Keratinocyte (primary cell): ENCODE measurements around the gene DDX27. TPM values are rescaled to one million over a fixed set of nuclear protein-coding genes. Genes with fewer than 3 reads are reported as not detected.

Experiments used
- DNase-seq: peaks from one replicate; pipeline ENCODE4 v3.0.0-alpha.2; 2011; ENCODE audit warnings: low read depth, missing footprints, low spot score
- FAIRE-seq: peaks from 2 replicates; lab custom pipeline; 2011; peaks lifted over from hg19 to GRCh38; lab: Jason Lieb, UNC
- H2AFZ ChIP-seq: 2 replicates; pipeline ENCODE4 v1.6.0; 2012; ENCODE audit warnings: low read length, control low read depth, inconsistent platforms; ENCODE audit not compliant: control insufficient read depth
- H3K27ac ChIP-seq: 2 replicates; pipeline ENCODE4 v1.5.1; 2011; ENCODE audit warnings: low read length; ENCODE audit not compliant: control insufficient read depth, insufficient read depth
- H3K27me3 ChIP-seq: 3 replicates; pipeline ENCODE4 v1.6.0; 2011; ENCODE audit warnings: low read length; ENCODE audit not compliant: control insufficient read depth, insufficient read depth; ENCODE audit errors: extremely low read depth
- H3K36me3 ChIP-seq, 2 experiments: 2 replicates in 1 of 2; 3 replicates in 1 of 2; pipeline ENCODE4 v1.5.1; 2011; ENCODE audit warnings: low read length in 2 of 2, mild to moderate bottlenecking in 1 of 2; ENCODE audit not compliant: control insufficient read depth in 2 of 2, insufficient read depth in 2 of 2; ENCODE audit errors: extremely low read depth in 1 of 2
- H3K4me1 ChIP-seq: 3 replicates; pipeline ENCODE4 v1.5.1; 2011; ENCODE audit warnings: low read length; ENCODE audit not compliant: control insufficient read depth, insufficient read depth; ENCODE audit errors: extremely low read depth
- H3K4me2 ChIP-seq: 3 replicates; pipeline ENCODE4 v1.6.0; 2011; ENCODE audit warnings: low read depth, low read length; ENCODE audit not compliant: control insufficient read depth, insufficient read depth; ENCODE audit errors: extremely low read depth
- H3K4me3 ChIP-seq, 3 experiments: fragments of 200-600 bp in 1 of 3; sonication (generic) in 1 of 3; 2 replicates in 2 of 3; 3 replicates in 1 of 3; pipeline ENCODE4 v1.5.1; 2011 to 2016; ENCODE audit warnings: low read length in 3 of 3, mild to moderate bottlenecking in 3 of 3, control low read depth in 2 of 3, inconsistent platforms in 1 of 3, low read depth in 1 of 3, mixed read lengths in 1 of 3, mixed run types in 1 of 3, moderate library complexity in 1 of 3; ENCODE audit not compliant: control insufficient read depth in 2 of 3, insufficient read depth in 2 of 3; ENCODE audit errors: extremely low read depth in 1 of 3
- H3K79me2 ChIP-seq: 2 replicates; pipeline ENCODE4 v1.6.0; 2012; ENCODE audit warnings: low read length; ENCODE audit not compliant: control insufficient read depth, insufficient read depth
- H3K9ac ChIP-seq: 3 replicates; pipeline ENCODE4 v1.6.0; 2011; ENCODE audit warnings: low read length; ENCODE audit not compliant: control insufficient read depth, insufficient read depth; ENCODE audit errors: extremely low read depth
- H3K9me1 ChIP-seq: 3 replicates; pipeline ENCODE4 v1.6.0; 2011; ENCODE audit warnings: low read length; ENCODE audit not compliant: control insufficient read depth, insufficient read depth; ENCODE audit errors: extremely low read depth
- H3K9me3 ChIP-seq: 2 replicates; pipeline ENCODE4 v1.5.1; 2012; ENCODE audit warnings: low read depth, low read length; ENCODE audit not compliant: control insufficient read depth
- H4K20me1 ChIP-seq: 3 replicates; pipeline ENCODE4 v1.6.0; 2011; ENCODE audit warnings: low read length; ENCODE audit not compliant: control insufficient read depth, insufficient read depth; ENCODE audit errors: extremely low read depth
- CTCF ChIP-seq, 3 experiments: IDR thresholded peaks in 1 of 3; conservative IDR thresholded peaks in 1 of 3; optimal IDR thresholded peaks in 1 of 3; 2 replicates in 2 of 3; 3 replicates in 1 of 3; pipeline versions ENCODE3 to v1.5.1; 2011; ENCODE audit warnings: low read length in 3 of 3, mild to moderate bottlenecking in 3 of 3, moderate library complexity in 2 of 3, control low read depth in 1 of 3, inconsistent platforms in 1 of 3; ENCODE audit not compliant: insufficient read depth in 2 of 3; ENCODE audit errors: extremely low read depth in 1 of 3
- EZH2 ChIP-seq: IDR thresholded peaks from one replicate; pipeline ENCODE4 v1.6.1; 2012; ENCODE audit warnings: inconsistent platforms, mild to moderate bottlenecking, low read length, moderate library complexity
- dilution Hi-C: fragments of 300-500 bp; cut with MboI; formaldehyde crosslinking; loops from one replicate; pipeline ENCODE4 v1.7.0; 2020; ENCODE audit warnings: low sequenced_read_pairs; ENCODE audit not compliant: extremely low pct_ligation_motif_present
- polyA plus RNA-seq, 5 experiments: library from polyadenylated mRNA; depleted of rRNA in 3 of 5; stranded (reverse) in 3 of 5; stranded (forward) in 1 of 5; unstranded in 1 of 5; fragments of >200 nt; gene quantifications; 1 replicate in 1 of 5; 2 replicates in 3 of 5; 3 replicates in 1 of 5; pipeline versions ENCODE4 v1.2.1 to v1.2.3, GENCODE V29; 2011 to 2012; ENCODE audit warnings: missing spikeins in 2 of 5, low read depth in 1 of 5, low replicate concordance in 1 of 5

Gene DDX27
- polyA plus RNA-seq, 1 donor (not counting 4 experiments of a cell fraction or from before 2014, with no cell fraction given), result 34.5 TPM

GRCh38 chr20:49259284-49259683, 40.1 kb downstream of the DDX27 start:
- Histone ChIP-seq H3K27me3 (no peaks in the 10 kb centered on the region), H3K36me3 (peaks cover 32 to 41% of the 10 kb centered on the region in 2 experiments), H3K9me1 (no peaks in the 10 kb centered on the region), H3K79me2 (peaks cover under 1% of the 10 kb centered on the region), H2AFZ (no peak overlapping the region), H3K4me1 (no peaks in the 10 kb centered on the region), H4K20me1 (no peaks in the 10 kb centered on the region), H3K4me2 (no peak overlapping the region), H3K9me3 (no peaks in the 10 kb centered on the region), H3K9ac (no peak overlapping the region), H3K4me3 (no peak overlapping the region), H3K27ac (no peak overlapping the region)
- FAIRE-seq (no peak), DNase-seq (no peak)
- no peak for TF ChIP-seq EZH2
- no peak for TF ChIP-seq CTCF (optimal IDR thresholded peaks at IDR 0.05 in 1 of 3, IDR thresholded peaks at IDR 0.05 in 1 of 3, conservative IDR thresholded peaks at IDR 0.05 in 1 of 3; ENCODE audit: extremely low read depth in 1 of 3, insufficient read depth in 2 of 3, low read length in 3 of 3)
- dilution Hi-C loops, result no loop called here

- H3K9ac ChIP-seq, result no peak overlapping the region
- no peaks in the 10 kb centered on the region for H3K4me1 ChIP-seq
- H3K4me3 ChIP-seq, result no peak overlapping the region
- no peak overlapping the region for H3K4me2 ChIP-seq
- TF ChIP-seq CTCF (optimal IDR thresholded peaks at IDR 0.05 in 1 of 3, IDR thresholded peaks at IDR 0.05 in 1 of 3, conservative IDR thresholded peaks at IDR 0.05 in 1 of 3; ENCODE audit: extremely low read depth in 1 of 3, insufficient read depth in 2 of 3, low read length in 3 of 3) (no peak), EZH2 (no peak)
- no peaks in the 10 kb centered on the region for H3K9me1 ChIP-seq
- FAIRE-seq (no peak), DNase-seq (no peak)
- no peak overlapping the region for H2AFZ ChIP-seq
- H4K20me1 ChIP-seq, result no peaks in the 10 kb centered on the region
- no peak overlapping the region for H3K27ac ChIP-seq
- peaks cover 31 to 42% of the 10 kb centered on the region in 2 experiments for H3K36me3 ChIP-seq
- dilution Hi-C loops, result no loop called here
- peaks cover 6% of the 10 kb centered on the region for H3K79me2 ChIP-seq
- H3K9me3 ChIP-seq, result no peaks in the 10 kb centered on the region
- H3K27me3 ChIP-seq, result no peaks in the 10 kb centered on the region
Measured at GRCh38 chr20:49259799-49260198, 40.6 kb downstream of the DDX27 start.
